ENCODE data around the gene GRIN2A.

The GRIN2A gene

GRCh38 chr16:10126686-10127085 is 55.5 kb downstream of the GRIN2A start:
- Histone ChIP-seq H3K4me3 (ENCODE audit: low read length) (no peak overlapping the region), H3K36me3 (ENCODE audit: insufficient read depth, low read depth, low read length) (no peaks in the 10 kb centered on the region), H3K4me1 (ENCODE audit: insufficient read depth, low read length) (peaks cover 7% of the 10 kb centered on the region; the same call in 1 of the 2 replicates), H3K9me3 (ENCODE audit: insufficient read depth, low read depth, low read length) (no peaks in the 10 kb centered on the region), H3K9ac (ENCODE audit: low read depth, low read length) (no peak overlapping the region), H3K27me3 (ENCODE audit: insufficient read depth, low read length) (no peaks in the 10 kb centered on the region), H3K27ac (ENCODE audit: low read length) (no peak overlapping the region)

- H3K36me3 ChIP-seq (ENCODE audit: insufficient read depth, low read depth, low read length), result no peaks in the 10 kb centered on the region
- H3K4me3 ChIP-seq (ENCODE audit: low read length), result no peak overlapping the region
- H3K4me1 ChIP-seq (ENCODE audit: insufficient read depth, low read length), result peaks cover 7% of the 10 kb centered on the region
- H3K9ac ChIP-seq (ENCODE audit: low read depth, low read length), result no peak overlapping the region
- H3K27ac ChIP-seq (ENCODE audit: low read length), result no peak overlapping the region
- H3K9me3 ChIP-seq (ENCODE audit: insufficient read depth, low read depth, low read length), result no peaks in the 10 kb centered on the region
- H3K27me3 ChIP-seq (ENCODE audit: insufficient read depth, low read length), result no peaks in the 10 kb centered on the region
Measured at GRCh38 chr16:10123141-10123540, 59.1 kb downstream of the GRIN2A start.

- H3K9ac ChIP-seq (ENCODE audit: low read depth, low read length), result no peak overlapping the region
- H3K36me3 ChIP-seq (ENCODE audit: insufficient read depth, low read depth, low read length), result no peaks in the 10 kb centered on the region
- peaks cover 7% of the 10 kb centered on the region for H3K4me1 ChIP-seq (ENCODE audit: insufficient read depth, low read length)
- no peak overlapping the region for H3K4me3 ChIP-seq (ENCODE audit: low read length)
- H3K9me3 ChIP-seq (ENCODE audit: insufficient read depth, low read depth, low read length), result no peaks in the 10 kb centered on the region
- H3K27ac ChIP-seq (ENCODE audit: low read length), result no peak overlapping the region
- H3K27me3 ChIP-seq (ENCODE audit: insufficient read depth, low read length), result no peaks in the 10 kb centered on the region
Measured at GRCh38 chr16:10122546-10122945, 59.7 kb downstream of the GRIN2A start.

GRCh38 chr16:10121897-10122425 is 60.3 kb downstream of the GRIN2A start:
- Histone ChIP-seq H3K36me3 (ENCODE audit: insufficient read depth, low read depth, low read length) (no peaks in the 10 kb centered on the region), H3K9ac (ENCODE audit: low read depth, low read length) (no peak overlapping the region), H3K4me1 (ENCODE audit: insufficient read depth, low read length) (peaks cover 7% of the 10 kb centered on the region), H3K27me3 (ENCODE audit: insufficient read depth, low read length) (no peaks in the 10 kb centered on the region), H3K27ac (ENCODE audit: low read length) (no peak overlapping the region), H3K4me3 (ENCODE audit: low read length) (no peak overlapping the region), H3K9me3 (ENCODE audit: insufficient read depth, low read depth, low read length) (no peaks in the 10 kb centered on the region)

- Histone ChIP-seq H3K4me3 (ENCODE audit: low read length) (no peak overlapping the region), H3K27me3 (ENCODE audit: insufficient read depth, low read length) (no peaks in the 10 kb centered on the region), H3K36me3 (ENCODE audit: insufficient read depth, low read depth, low read length) (no peaks in the 10 kb centered on the region), H3K27ac (ENCODE audit: low read length) (no peak overlapping the region), H3K9me3 (ENCODE audit: insufficient read depth, low read depth, low read length) (no peaks in the 10 kb centered on the region), H3K9ac (ENCODE audit: low read depth, low read length) (no peak overlapping the region), H3K4me1 (ENCODE audit: insufficient read depth, low read length) (peaks cover 7% of the 10 kb centered on the region)
Measured at GRCh38 chr16:10121491-10121890, 60.7 kb downstream of the GRIN2A start.

- no peak overlapping the region for H3K4me3 ChIP-seq (ENCODE audit: low read length)
- H3K9me3 ChIP-seq (ENCODE audit: insufficient read depth, low read depth, low read length), result no peaks in the 10 kb centered on the region
- H3K27me3 ChIP-seq (ENCODE audit: insufficient read depth, low read length), result no peaks in the 10 kb centered on the region
- no peak overlapping the region for H3K9ac ChIP-seq (ENCODE audit: low read depth, low read length)
- no peaks in the 10 kb centered on the region for H3K36me3 ChIP-seq (ENCODE audit: insufficient read depth, low read depth, low read length)
- H3K4me1 ChIP-seq (ENCODE audit: insufficient read depth, low read length), result peaks cover 7% of the 10 kb centered on the region
- no peak overlapping the region for H3K27ac ChIP-seq (ENCODE audit: low read length)
Measured at GRCh38 chr16:10120953-10121352, 61.3 kb downstream of the GRIN2A start.

- H3K27ac ChIP-seq (ENCODE audit: low read length), result no peak overlapping the region
- no peaks in the 10 kb centered on the region for H3K4me1 ChIP-seq (ENCODE audit: insufficient read depth, low read length)
- H3K9me3 ChIP-seq (ENCODE audit: insufficient read depth, low read depth, low read length), result no peaks in the 10 kb centered on the region
Measured at GRCh38 chr16:10114409-10114808, 67.8 kb downstream of the GRIN2A start.

GRCh38 chr16:10113248-10113647 is 69.0 kb downstream of the GRIN2A start:
- no peaks in the 10 kb centered on the region for H3K9me3 ChIP-seq (ENCODE audit: insufficient read depth, low read depth, low read length)
- H3K27ac ChIP-seq (ENCODE audit: low read length), result no peak overlapping the region
- H3K9ac ChIP-seq (ENCODE audit: low read depth, low read length), result no peak overlapping the region
- H3K36me3 ChIP-seq (ENCODE audit: insufficient read depth, low read depth, low read length), result no peaks in the 10 kb centered on the region
- H3K4me3 ChIP-seq (ENCODE audit: low read length), result no peak overlapping the region
- H3K4me1 ChIP-seq (ENCODE audit: insufficient read depth, low read length), result no peaks in the 10 kb centered on the region
- no peaks in the 10 kb centered on the region for H3K27me3 ChIP-seq (ENCODE audit: insufficient read depth, low read length)

More at GRCh38 chr16:10114409-10114808, 67.8 kb downstream of the GRIN2A start:
- Histone ChIP-seq H3K36me3 (ENCODE audit: insufficient read depth, low read depth, low read length) (no peaks in the 10 kb centered on the region), H3K9ac (ENCODE audit: low read depth, low read length) (no peak overlapping the region), H3K27me3 (ENCODE audit: insufficient read depth, low read length) (no peaks in the 10 kb centered on the region), H3K4me3 (ENCODE audit: low read length) (no peak overlapping the region)

GRCh38 chr16:10112021-10112420 is 70.2 kb downstream of the GRIN2A start:
- Histone ChIP-seq H3K9ac (ENCODE audit: low read depth, low read length) (no peak overlapping the region), H3K4me3 (ENCODE audit: low read length) (no peak overlapping the region), H3K27ac (ENCODE audit: low read length) (no peak overlapping the region), H3K9me3 (ENCODE audit: insufficient read depth, low read depth, low read length) (no peaks in the 10 kb centered on the region), H3K27me3 (ENCODE audit: insufficient read depth, low read length) (no peaks in the 10 kb centered on the region), H3K36me3 (ENCODE audit: insufficient read depth, low read depth, low read length) (no peaks in the 10 kb centered on the region), H3K4me1 (ENCODE audit: insufficient read depth, low read length) (no peaks in the 10 kb centered on the region)

GRCh38 chr16:10111156-10111761 is 71.0 kb downstream of the GRIN2A start:
- no peaks in the 10 kb centered on the region for H3K4me1 ChIP-seq (ENCODE audit: insufficient read depth, low read length)
- H3K9me3 ChIP-seq (ENCODE audit: insufficient read depth, low read depth, low read length), result no peaks in the 10 kb centered on the region
- no peaks in the 10 kb centered on the region for H3K27me3 ChIP-seq (ENCODE audit: insufficient read depth, low read length)
- H3K9ac ChIP-seq (ENCODE audit: low read depth, low read length), result no peak overlapping the region
- H3K4me3 ChIP-seq (ENCODE audit: low read length), result no peak overlapping the region
- H3K27ac ChIP-seq (ENCODE audit: low read length), result no peak overlapping the region
- H3K36me3 ChIP-seq (ENCODE audit: insufficient read depth, low read depth, low read length), result no peaks in the 10 kb centered on the region

GRCh38 chr16:10110552-10110951 is 71.7 kb downstream of the GRIN2A start:
- Histone ChIP-seq H3K36me3 (ENCODE audit: insufficient read depth, low read depth, low read length) (no peaks in the 10 kb centered on the region), H3K9me3 (ENCODE audit: insufficient read depth, low read depth, low read length) (no peaks in the 10 kb centered on the region), H3K27me3 (ENCODE audit: insufficient read depth, low read length) (no peaks in the 10 kb centered on the region), H3K27ac (ENCODE audit: low read length) (no peak overlapping the region), H3K4me3 (ENCODE audit: low read length) (no peak overlapping the region), H3K9ac (ENCODE audit: low read depth, low read length) (no peak overlapping the region), H3K4me1 (ENCODE audit: insufficient read depth, low read length) (no peaks in the 10 kb centered on the region)

GRCh38 chr16:10107081-10107480 is 75.1 kb downstream of the GRIN2A start:
- Histone ChIP-seq H3K9me3 (ENCODE audit: insufficient read depth, low read depth, low read length) (no peaks in the 10 kb centered on the region), H3K36me3 (ENCODE audit: insufficient read depth, low read depth, low read length) (no peaks in the 10 kb centered on the region), H3K27me3 (ENCODE audit: insufficient read depth, low read length) (no peaks in the 10 kb centered on the region), H3K4me1 (ENCODE audit: insufficient read depth, low read length) (no peaks in the 10 kb centered on the region), H3K4me3 (ENCODE audit: low read length) (no peak overlapping the region), H3K27ac (ENCODE audit: low read length) (no peak overlapping the region), H3K9ac (ENCODE audit: low read depth, low read length) (no peak overlapping the region)

Measured in iPS-20b (cell line).